Measurements from ENCODE around the gene ZNF664.
"Not testable (repeated sequence)": the region's sequence is repeated elsewhere in the genome, so short reads cannot be mapped to it uniquely, and the experiment has no call there.

The ZNF664 gene

DNA sequence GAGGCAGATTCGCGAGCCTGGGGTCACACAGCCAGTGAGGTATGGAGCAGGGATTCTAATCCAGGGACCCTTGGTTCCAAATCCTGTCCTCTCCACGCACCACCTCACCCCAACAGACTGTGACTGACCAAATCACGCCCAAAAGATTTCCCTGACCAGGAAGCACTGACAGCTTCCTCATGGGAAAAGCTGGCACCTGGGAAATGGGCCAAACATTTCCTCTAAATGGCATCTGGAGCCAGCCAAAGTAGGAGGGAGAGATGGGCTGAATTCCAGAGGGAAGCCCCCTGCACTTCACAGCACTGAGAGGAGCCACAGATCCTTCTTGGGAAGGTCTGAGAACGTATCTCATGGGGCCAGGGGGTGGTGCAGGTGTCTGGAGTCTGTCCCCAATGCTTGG, 29.2 kb upstream of the ZNF664 start:
- Histone ChIP-seq H3K4me1 (ENCODE audit: insufficient read depth, low read length) (peaks cover 4% of the 10 kb centered on the region), H3K27ac (ENCODE audit: low read depth, low read length) (no peak overlapping the region), H3K36me3 (ENCODE audit: insufficient read depth, low read length) (peaks cover 54% of the 10 kb centered on the region), H3K9me3 (ENCODE audit: low read length) (no peaks in the 10 kb centered on the region), H3K4me3 (ENCODE audit: low read depth in 1 of 2, low read length in 2 of 2) (no peak overlapping the region), H3K9ac (ENCODE audit: low read length) (no peak overlapping the region), H3K27me3 (ENCODE audit: control insufficient read depth in 1 of 2, insufficient read depth in 2 of 2, low read length in 2 of 2) (no peaks in the 10 kb centered on the region)

DNA sequence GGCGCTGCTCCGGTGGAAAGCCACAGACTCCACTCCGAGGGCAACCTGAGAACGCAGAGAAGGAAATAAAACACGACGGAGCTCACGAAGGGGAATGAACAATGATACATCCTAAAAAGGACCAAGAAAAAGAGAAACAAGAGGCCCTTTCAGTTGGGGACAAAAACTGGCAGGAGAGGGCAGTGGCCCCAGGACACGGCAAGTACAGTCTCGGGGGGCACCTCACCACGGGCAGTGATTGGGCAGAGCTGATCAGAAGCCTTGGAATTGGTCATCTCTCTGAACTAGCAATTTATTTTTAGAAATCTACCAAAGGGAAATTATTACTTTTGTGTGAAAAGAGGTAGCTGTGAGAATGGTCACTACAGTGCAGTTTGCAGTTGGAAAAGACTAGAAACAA, 28.3 kb upstream of the ZNF664 start:
- H3K27me3 ChIP-seq (ENCODE audit: control insufficient read depth in 1 of 2, insufficient read depth in 2 of 2, low read length in 2 of 2) = no peaks in the 10 kb centered on the region
- no peak overlapping the region for H3K4me3 ChIP-seq (ENCODE audit: low read depth in 1 of 2, low read length in 2 of 2)
- peaks cover 4% of the 10 kb centered on the region for H3K4me1 ChIP-seq (ENCODE audit: insufficient read depth, low read length)
- H3K27ac ChIP-seq (ENCODE audit: low read depth, low read length) = no peak overlapping the region
- H3K9me3 ChIP-seq (ENCODE audit: low read length) = no peaks in the 10 kb centered on the region
- H3K36me3 ChIP-seq (ENCODE audit: insufficient read depth, low read length) = peaks cover 54% of the 10 kb centered on the region
- H3K9ac ChIP-seq (ENCODE audit: low read length) = no peak overlapping the region

DNA sequence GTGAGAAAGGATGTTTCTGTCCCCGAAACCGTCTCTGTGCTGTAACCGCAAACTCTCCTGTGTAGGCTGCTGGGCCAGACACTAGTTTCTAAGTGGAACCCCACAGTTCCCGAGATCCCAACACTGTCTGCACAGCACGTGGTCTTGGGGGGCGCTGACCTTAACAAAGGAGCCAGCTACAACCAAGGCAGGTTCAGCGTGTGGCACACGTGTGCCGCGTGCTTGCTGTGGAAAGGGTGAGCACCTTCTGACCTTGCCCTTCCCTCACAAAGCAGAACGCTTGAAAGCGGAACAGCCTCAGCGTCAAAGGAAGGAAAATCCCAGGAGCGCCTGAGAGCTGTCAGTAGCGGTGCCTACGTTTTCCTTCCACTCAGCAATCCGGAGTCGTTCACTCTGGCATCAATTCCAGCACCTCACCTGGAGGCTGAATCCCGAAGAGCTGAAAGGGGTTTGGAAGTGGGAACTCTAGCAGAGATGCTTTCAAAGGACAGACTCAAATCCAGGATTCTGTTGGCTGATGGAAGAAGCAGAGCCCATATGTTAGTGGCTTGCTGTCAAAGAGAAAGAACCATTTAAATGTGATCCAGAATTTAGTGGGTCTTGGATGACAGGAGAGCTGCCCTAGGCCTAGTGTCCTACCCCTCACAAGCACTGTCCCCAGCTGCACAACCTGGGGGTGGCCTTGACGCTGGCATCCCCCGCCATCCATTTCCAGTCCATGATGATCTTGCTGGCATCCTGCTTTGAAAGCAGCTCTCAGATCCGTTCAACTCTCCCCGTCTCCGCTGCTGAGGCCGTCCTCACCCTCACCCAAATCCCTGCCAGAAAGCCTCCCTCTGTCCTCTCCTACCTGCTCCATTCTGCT, 27.5 kb upstream of the ZNF664 start:
- H3K4me3 ChIP-seq (ENCODE audit: low read depth in 1 of 2, low read length in 2 of 2) = no peak overlapping the region
- no peak overlapping the region for H3K27ac ChIP-seq (ENCODE audit: low read depth, low read length)
- peaks cover 48% of the 10 kb centered on the region for H3K36me3 ChIP-seq (ENCODE audit: insufficient read depth, low read length)
- H3K27me3 ChIP-seq (ENCODE audit: control insufficient read depth in 1 of 2, insufficient read depth in 2 of 2, low read length in 2 of 2) = no peaks in the 10 kb centered on the region
- H3K9me3 ChIP-seq (ENCODE audit: low read length) = no peaks in the 10 kb centered on the region
- H3K9ac ChIP-seq (ENCODE audit: low read length) = no peak overlapping the region
- peaks cover 4% of the 10 kb centered on the region for H3K4me1 ChIP-seq (ENCODE audit: insufficient read depth, low read length)

DNA sequence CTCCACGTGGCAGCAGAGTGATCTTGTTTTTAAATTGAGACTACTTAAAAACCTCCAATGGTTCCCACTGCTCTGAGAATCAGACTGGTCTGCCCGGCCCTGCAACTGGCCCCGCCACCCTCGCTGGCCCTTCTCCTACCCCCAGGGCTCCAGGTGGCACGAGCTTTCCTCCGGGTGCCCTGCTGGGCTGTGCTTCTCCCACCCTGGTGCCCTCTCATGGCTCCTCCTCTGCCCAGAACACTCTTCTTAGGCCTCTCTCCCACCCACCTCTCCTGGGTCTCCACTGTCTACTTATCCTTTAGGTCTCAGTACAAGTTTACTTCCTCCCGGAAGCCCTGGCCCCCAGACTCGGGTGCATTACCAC, 26.9 kb upstream of the ZNF664 start:
- Histone ChIP-seq H3K27ac (ENCODE audit: low read depth, low read length) (no peak overlapping the region), H3K9me3 (ENCODE audit: low read length) (no peaks in the 10 kb centered on the region), H3K27me3 (ENCODE audit: control insufficient read depth in 1 of 2, insufficient read depth in 2 of 2, low read length in 2 of 2) (no peaks in the 10 kb centered on the region), H3K4me3 (ENCODE audit: low read depth in 1 of 2, low read length in 2 of 2) (no peak overlapping the region), H3K36me3 (ENCODE audit: insufficient read depth, low read length) (peaks cover 46% of the 10 kb centered on the region), H3K9ac (ENCODE audit: low read length) (no peak overlapping the region), H3K4me1 (ENCODE audit: insufficient read depth, low read length) (peaks cover 4% of the 10 kb centered on the region)

DNA sequence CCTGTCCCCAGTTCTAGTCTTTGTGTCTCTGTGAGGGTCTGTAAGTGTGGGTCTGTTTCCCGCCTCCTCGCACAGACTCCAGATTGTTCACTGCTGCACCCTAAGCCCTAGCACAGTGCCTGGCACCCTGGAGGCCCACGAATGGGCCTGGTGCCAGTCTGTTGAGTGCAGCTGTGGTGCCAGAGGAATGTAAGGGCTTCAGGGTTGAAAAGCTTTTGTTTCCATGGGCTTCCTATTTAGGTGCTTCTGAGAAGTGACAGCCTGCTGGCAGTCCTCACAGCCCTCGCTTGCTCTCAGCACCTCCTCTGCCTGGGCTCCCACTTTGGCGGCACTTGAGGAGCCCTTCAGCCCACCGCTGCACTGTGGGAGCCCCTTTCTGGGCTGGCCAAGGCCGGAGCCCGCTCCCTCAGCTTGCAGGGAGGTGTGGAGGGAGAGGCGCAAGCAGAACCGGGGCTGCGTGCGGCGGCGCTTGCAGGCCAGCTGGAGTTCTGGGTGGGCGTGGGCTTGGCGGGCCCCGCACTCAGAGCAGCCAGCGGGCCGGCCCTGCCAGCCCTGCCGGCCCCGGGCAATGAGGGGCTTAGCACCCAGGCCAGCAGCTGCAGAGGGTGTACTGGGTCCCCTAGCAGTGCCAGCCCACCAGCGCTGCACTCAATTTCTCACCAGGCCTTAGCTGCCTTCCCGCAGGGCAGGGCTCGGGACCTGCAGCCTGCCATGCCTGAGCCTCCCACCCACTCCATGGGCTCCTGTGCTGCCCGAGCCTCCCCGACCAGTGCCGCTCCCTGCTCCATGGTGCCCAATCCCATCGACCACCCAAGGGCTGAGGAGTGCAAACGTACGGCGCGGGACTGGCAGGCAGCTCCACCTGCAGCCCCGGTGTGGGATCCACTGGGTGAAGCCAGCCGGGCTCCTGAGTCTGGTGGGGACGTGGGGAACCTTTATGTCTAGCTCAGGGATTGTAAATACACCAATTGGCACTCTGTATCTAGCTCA, 26.2 kb upstream of the ZNF664 start:
- H3K9me3 ChIP-seq (ENCODE audit: low read length); H3K27ac ChIP-seq (ENCODE audit: low read depth, low read length); H3K4me1 ChIP-seq (ENCODE audit: insufficient read depth, low read length); H3K27me3 ChIP-seq (ENCODE audit: control insufficient read depth in 1 of 2, insufficient read depth in 2 of 2, low read length in 2 of 2); H3K9ac ChIP-seq (ENCODE audit: low read length); H3K4me3 ChIP-seq (ENCODE audit: low read depth in 1 of 2, low read length in 2 of 2): not testable (repeated sequence)
- H3K36me3 ChIP-seq (ENCODE audit: insufficient read depth, low read length) = peaks cover 40% of the 10 kb centered on the region

DNA sequence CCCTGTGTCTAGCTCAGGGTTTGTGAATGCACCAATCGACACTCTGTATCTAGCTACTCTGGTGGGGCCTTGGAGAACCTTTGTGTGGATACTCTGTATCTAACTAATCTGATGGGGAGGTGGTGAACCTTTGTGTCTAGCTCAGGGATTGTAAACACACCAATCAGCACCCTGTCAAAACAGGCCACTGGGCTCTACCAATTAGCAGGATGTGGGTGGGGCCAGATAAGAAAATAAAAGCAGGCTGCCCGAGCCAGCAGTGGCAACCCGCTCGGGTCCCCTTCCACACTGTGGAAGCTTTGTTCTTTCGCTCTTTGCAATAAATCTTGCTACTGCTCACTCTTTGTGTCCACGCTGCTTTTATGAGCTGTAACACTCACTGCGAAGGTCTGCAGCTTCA, 25.5 kb upstream of the ZNF664 start:
- not testable (repeated sequence) for H3K9ac ChIP-seq (ENCODE audit: low read length); H3K27ac ChIP-seq (ENCODE audit: low read depth, low read length); H3K4me3 ChIP-seq (ENCODE audit: low read depth in 1 of 2, low read length in 2 of 2); H3K27me3 ChIP-seq (ENCODE audit: control insufficient read depth in 1 of 2, insufficient read depth in 2 of 2, low read length in 2 of 2); H3K9me3 ChIP-seq (ENCODE audit: low read length)
- peaks cover 32% of the 10 kb centered on the region for H3K36me3 ChIP-seq (ENCODE audit: insufficient read depth, low read length)
- H3K4me1 ChIP-seq (ENCODE audit: insufficient read depth, low read length) = peaks cover 12% of the 10 kb centered on the region

DNA sequence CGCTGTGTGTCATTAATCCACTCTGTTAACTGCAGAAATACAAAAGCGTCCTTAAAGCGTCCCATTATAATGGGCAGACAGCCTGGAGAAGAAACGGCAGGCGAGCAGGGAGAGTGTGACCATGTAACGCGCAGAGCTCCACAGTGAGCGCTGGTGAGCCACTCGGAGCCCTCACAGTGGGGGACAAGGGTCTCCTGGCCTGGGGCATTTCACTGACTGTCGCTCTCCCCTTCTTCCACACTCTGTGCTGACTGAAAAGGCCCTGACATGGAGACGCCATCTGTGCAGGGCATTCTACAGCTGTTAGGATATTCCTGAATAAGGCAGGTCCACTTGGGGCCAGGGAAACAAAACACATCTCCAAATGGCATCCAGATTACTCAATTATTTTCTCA, 24.6 kb upstream of the ZNF664 start:
- Histone ChIP-seq H3K9ac (ENCODE audit: low read length) (no peak overlapping the region), H3K27ac (ENCODE audit: low read depth, low read length) (no peak overlapping the region), H3K27me3 (ENCODE audit: control insufficient read depth in 1 of 2, insufficient read depth in 2 of 2, low read length in 2 of 2) (no peaks in the 10 kb centered on the region), H3K36me3 (ENCODE audit: insufficient read depth, low read length) (peaks cover 24% of the 10 kb centered on the region), H3K4me3 (ENCODE audit: low read depth in 1 of 2, low read length in 2 of 2) (no peak overlapping the region), H3K9me3 (ENCODE audit: low read length) (no peaks in the 10 kb centered on the region), H3K4me1 (ENCODE audit: insufficient read depth, low read length) (peaks cover 12% of the 10 kb centered on the region)

DNA sequence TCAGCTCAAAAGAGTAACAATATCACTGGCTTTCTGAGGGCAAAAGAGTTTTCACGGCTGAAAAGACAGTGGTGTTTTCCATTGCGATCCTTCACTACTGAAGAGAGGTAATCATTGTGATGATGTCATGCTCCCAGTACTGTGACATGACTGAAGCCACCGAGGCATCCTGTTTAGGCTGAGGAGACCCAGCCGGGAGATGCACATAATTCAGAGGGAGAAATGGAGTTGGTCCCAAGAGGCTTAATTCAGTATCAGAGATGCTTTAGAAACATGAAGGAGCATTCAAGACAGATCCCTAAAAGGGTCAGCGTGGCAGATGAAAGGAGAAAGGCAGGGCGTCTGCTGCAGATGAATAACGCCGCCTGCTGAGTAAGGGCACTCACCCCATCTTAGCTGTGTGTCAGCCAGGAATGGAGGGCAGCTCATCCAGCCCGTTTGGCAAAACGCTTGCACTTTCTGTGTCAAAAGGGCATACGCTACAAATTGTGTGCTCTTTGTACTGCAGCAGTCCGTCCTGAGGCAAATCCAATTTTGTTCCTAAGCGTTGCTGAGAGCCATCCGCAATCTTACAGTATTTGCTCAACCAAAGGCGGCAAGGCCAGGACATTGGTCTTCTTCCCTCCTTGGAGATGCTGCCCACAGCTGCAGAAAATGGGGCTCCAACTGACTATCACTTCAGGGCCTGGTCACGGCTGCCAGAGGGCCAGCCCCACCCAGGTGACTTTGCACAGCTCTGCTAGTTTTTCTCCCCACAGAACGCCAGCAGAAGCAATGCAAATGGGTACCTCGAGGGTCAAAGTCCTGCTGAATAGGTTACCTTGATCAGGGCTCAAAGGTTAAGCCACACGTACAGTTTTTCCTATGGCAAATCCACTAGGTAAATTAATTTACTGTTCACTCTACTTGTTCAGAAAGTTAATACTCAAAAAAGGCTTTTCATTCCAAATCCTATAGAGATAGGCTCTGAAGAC, 23.9 kb upstream of the ZNF664 start:
- H3K4me1 ChIP-seq (ENCODE audit: insufficient read depth, low read length) = peaks cover 12% of the 10 kb centered on the region
- H3K9ac ChIP-seq (ENCODE audit: low read length) = no peak overlapping the region
- no peak overlapping the region for H3K27ac ChIP-seq (ENCODE audit: low read depth, low read length)

DNA sequence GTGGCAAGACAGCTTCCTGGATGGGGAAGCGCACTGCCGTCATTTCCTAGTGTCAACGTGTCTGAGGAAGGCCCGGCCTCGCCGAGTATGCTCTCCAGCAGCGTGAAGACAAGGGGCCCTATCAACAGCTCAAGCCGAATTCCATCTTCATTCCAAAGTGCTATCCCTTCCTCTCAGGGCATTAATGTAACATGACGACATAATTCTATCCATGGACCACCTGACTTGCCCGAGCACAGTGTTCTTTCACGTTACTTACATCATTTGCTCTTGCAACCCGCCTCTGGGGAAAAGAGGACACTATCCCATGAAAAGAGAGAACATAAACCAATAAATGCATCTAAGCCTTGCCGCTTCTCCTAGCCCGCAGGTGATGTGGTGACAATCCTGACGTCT, 23.2 kb upstream of the ZNF664 start:
- H3K27ac ChIP-seq (ENCODE audit: low read depth, low read length) = no peak overlapping the region
- no peak overlapping the region for H3K9ac ChIP-seq (ENCODE audit: low read length)

More for the DNA sequence above, 23.9 kb upstream of the ZNF664 start:
- no peaks in the 10 kb centered on the region for H3K9me3 ChIP-seq (ENCODE audit: low read length)
- H3K4me3 ChIP-seq (ENCODE audit: low read depth in 1 of 2, low read length in 2 of 2) = no peak overlapping the region
- peaks cover 18% of the 10 kb centered on the region for H3K36me3 ChIP-seq (ENCODE audit: insufficient read depth, low read length)
- H3K27me3 ChIP-seq (ENCODE audit: control insufficient read depth in 1 of 2, insufficient read depth in 2 of 2, low read length in 2 of 2) = no peaks in the 10 kb centered on the region

DNA sequence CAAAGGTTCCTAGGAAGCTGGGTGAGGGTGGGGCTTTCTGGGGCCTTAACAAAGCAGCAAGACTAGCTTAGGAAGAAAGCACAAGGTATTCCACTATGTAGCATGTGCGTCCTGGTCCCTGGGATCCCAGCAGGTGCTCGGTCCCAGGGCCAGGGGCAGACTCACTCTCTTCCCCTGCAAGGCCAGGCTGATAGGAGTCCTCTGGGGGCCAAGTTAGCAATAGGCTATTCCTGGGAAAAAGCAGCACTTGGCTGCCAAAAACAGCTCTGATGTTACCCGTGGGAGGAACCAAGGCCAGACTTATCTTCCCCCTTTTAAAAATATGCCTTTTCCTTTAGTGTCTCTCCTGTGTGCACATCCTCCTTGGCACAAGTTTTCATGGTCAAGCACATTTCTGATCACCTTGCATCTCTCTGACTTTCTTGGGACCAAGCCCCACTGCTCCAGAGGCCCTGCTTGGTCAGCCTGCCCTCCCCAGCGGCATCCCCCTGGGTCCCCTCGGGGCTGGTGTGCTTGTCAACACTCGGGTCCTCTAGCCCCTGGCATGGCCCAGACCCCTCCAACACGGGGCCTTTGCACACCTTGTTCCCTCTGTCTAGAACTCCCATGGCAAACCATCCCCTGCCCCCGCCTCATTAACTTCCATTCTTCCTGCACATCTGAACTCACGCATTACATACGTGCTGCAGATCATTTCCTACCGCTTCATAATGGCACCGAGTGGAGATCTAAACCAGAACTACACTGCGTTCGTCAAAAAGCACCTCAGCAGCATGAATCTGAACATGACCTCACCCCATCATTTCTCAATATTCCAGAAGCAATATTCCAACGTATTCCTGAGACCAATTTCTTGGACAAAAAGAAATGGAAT, 22.3 kb upstream of the ZNF664 start:
- Histone ChIP-seq H3K27ac (ENCODE audit: low read depth, low read length) (no peak overlapping the region), H3K36me3 (ENCODE audit: insufficient read depth, low read length) (peaks cover 3% of the 10 kb centered on the region), H3K9me3 (ENCODE audit: low read length) (no peaks in the 10 kb centered on the region), H3K4me3 (ENCODE audit: low read depth in 1 of 2, low read length in 2 of 2) (no peak overlapping the region), H3K27me3 (ENCODE audit: control insufficient read depth in 1 of 2, insufficient read depth in 2 of 2, low read length in 2 of 2) (no peaks in the 10 kb centered on the region), H3K4me1 (ENCODE audit: insufficient read depth, low read length) (peaks cover 12% of the 10 kb centered on the region), H3K9ac (ENCODE audit: low read length) (no peak overlapping the region)

More for the DNA sequence above, 23.2 kb upstream of the ZNF664 start:
- Histone ChIP-seq H3K27me3 (ENCODE audit: control insufficient read depth in 1 of 2, insufficient read depth in 2 of 2, low read length in 2 of 2) (no peaks in the 10 kb centered on the region), H3K9me3 (ENCODE audit: low read length) (no peaks in the 10 kb centered on the region), H3K4me1 (ENCODE audit: insufficient read depth, low read length) (peaks cover 12% of the 10 kb centered on the region), H3K4me3 (ENCODE audit: low read depth in 1 of 2, low read length in 2 of 2) (no peak overlapping the region), H3K36me3 (ENCODE audit: insufficient read depth, low read length) (peaks cover 13% of the 10 kb centered on the region)

Data from muscle layer of colon (tissue), 2 donors.